Liver (tissue), 9 donors: Measurements from ENCODE around the gene ULK4. TPM values are rescaled to one million over a fixed set of nuclear protein-coding genes. Genes with fewer than 3 reads are reported as not detected.

Source experiments
- DNase-seq: peaks from one replicate; pipeline ENCODE4 v3.0.0-alpha.2; 2017; ENCODE audit warnings: low spot score
- H3K27ac ChIP-seq, 2 donors: one replicate each; pipeline ENCODE4 v1.7.0; 2013; ENCODE audit warnings: inconsistent platforms in 2 of 2, low read length in 2 of 2, control low read depth in 1 of 2, low read depth in 1 of 2, mild to moderate bottlenecking in 1 of 2
- H3K27me3 ChIP-seq, 4 donors: one replicate each; pipeline versions ENCODE4 v1.6.1 to v1.7.0; 2013; ENCODE audit warnings: low read length in 3 of 4, inconsistent platforms in 1 of 4, mild to moderate bottlenecking in 1 of 4, moderate library complexity in 1 of 4; ENCODE audit not compliant: control insufficient read depth in 4 of 4, insufficient read depth in 4 of 4
- H3K36me3 ChIP-seq, 4 donors: one replicate each; pipeline versions ENCODE4 v1.6.1 to v1.7.0; 2013; ENCODE audit warnings: low read length in 3 of 4, mild to moderate bottlenecking in 3 of 4, low read depth in 1 of 4, moderate library complexity in 1 of 4; ENCODE audit not compliant: control insufficient read depth in 4 of 4, insufficient read depth in 3 of 4
- H3K4me1 ChIP-seq, 4 donors: one replicate each; pipeline versions ENCODE4 v1.6.1 to v1.7.0; 2013; ENCODE audit warnings: low read length in 3 of 4, mild to moderate bottlenecking in 3 of 4, moderate library complexity in 1 of 4; ENCODE audit not compliant: control insufficient read depth in 4 of 4, insufficient read depth in 4 of 4
- H3K4me3 ChIP-seq, 3 donors: one replicate each; pipeline versions ENCODE4 v1.6.1 to v1.7.0; 2013; ENCODE audit warnings: low read length in 3 of 3, control low read depth in 1 of 3, low read depth in 1 of 3, mild to moderate bottlenecking in 1 of 3
- H3K9ac ChIP-seq, 2 donors: one replicate each; pipeline ENCODE4 v1.7.0; 2013; ENCODE audit warnings: low read length in 2 of 2, mild to moderate bottlenecking in 2 of 2, moderate library complexity in 2 of 2, control low read depth in 1 of 2, low read depth in 1 of 2
- H3K9me3 ChIP-seq, 4 donors: one replicate each; pipeline versions ENCODE4 v1.6.1 to v1.7.0; 2013; ENCODE audit warnings: low read length in 3 of 4; ENCODE audit not compliant: control insufficient read depth in 4 of 4
- ATF3 ChIP-seq: IDR thresholded peaks from 2 replicates; pipeline ENCODE4 v1.6.1; 2016; ENCODE audit warnings: antibody characterized with exemption
- CTCF ChIP-seq: fragments of 150-350 bp; IDR thresholded peaks from 2 replicates; pipeline ENCODE4 v1.5.1; 2017; ENCODE audit warnings: improper control_type of control experiment, low read depth, low read length; ENCODE audit not compliant: missing input control
- EGR1 ChIP-seq, 2 donors: IDR thresholded peaks; 2 replicates each; pipeline ENCODE4 v1.6.1; 2016 to 2018; ENCODE audit warnings: antibody characterized with exemption in 2 of 2, low read depth in 2 of 2
- FOXA1 ChIP-seq: IDR thresholded peaks from 2 replicates; pipeline ENCODE4 v1.6.1; 2016; ENCODE audit warnings: antibody characterized with exemption
- FOXA2 ChIP-seq: IDR thresholded peaks from 2 replicates; pipeline ENCODE4 v1.6.1; 2016; ENCODE audit warnings: antibody characterized with exemption
- GABPA ChIP-seq, 2 donors: IDR thresholded peaks in 1 of 2; conservative IDR thresholded peaks in 1 of 2; 2 replicates each; pipeline ENCODE4 v1.6.1; 2016; ENCODE audit warnings: antibody characterized with exemption in 2 of 2, mild to moderate bottlenecking in 1 of 2, moderate library complexity in 1 of 2
- HNF4A ChIP-seq, 2 donors: conservative IDR thresholded peaks; 2 replicates each; pipeline ENCODE4 v1.6.1; 2016; ENCODE audit warnings: antibody characterized with exemption in 2 of 2, mild to moderate bottlenecking in 2 of 2
- HNF4G ChIP-seq: IDR thresholded peaks from 2 replicates; pipeline ENCODE4 v1.6.1; 2016; ENCODE audit warnings: antibody characterized with exemption
- JUND ChIP-seq, 2 donors: IDR thresholded peaks; 2 replicates each; pipeline ENCODE4 v1.6.1; 2016; ENCODE audit warnings: antibody characterized with exemption in 2 of 2
- MAX ChIP-seq: IDR thresholded peaks from 2 replicates; pipeline ENCODE4 v1.6.1; 2016; ENCODE audit warnings: antibody characterized with exemption
- NR2F2 ChIP-seq: IDR thresholded peaks from 2 replicates; pipeline ENCODE4 v1.6.1; 2016; ENCODE audit warnings: antibody characterized with exemption
- RAD21 ChIP-seq, 2 donors: IDR thresholded peaks; 2 replicates each; pipeline ENCODE4 v1.6.1; 2016; ENCODE audit warnings: antibody characterized with exemption in 2 of 2, mild to moderate bottlenecking in 2 of 2
- RXRA ChIP-seq, 2 donors: IDR thresholded peaks; 2 replicates each; pipeline ENCODE4 v1.6.1; 2017 to 2018; ENCODE audit warnings: antibody characterized with exemption in 2 of 2, mild to moderate bottlenecking in 1 of 2
- SP1 ChIP-seq: IDR thresholded peaks from 2 replicates; pipeline ENCODE4 v1.6.1; 2018; ENCODE audit warnings: antibody characterized with exemption, mild to moderate bottlenecking
- TAF1 ChIP-seq: conservative IDR thresholded peaks from 2 replicates; pipeline ENCODE4 v1.6.1; 2016; ENCODE audit warnings: antibody characterized with exemption, mild to moderate bottlenecking
- YY1 ChIP-seq: IDR thresholded peaks from 2 replicates; pipeline ENCODE4 v1.6.1; 2016; ENCODE audit warnings: antibody characterized with exemption, mild to moderate bottlenecking
- WGBS: extraction: QIAGEN DNeasy Blood & Tissue Kit; methylation state at CpG from one replicate; pipeline ENCODE4 v1.1.7; 2013; 5-methylcytosine and 5-hydroxymethylcytosine counted together
- polyA plus RNA-seq, 2 donors: library from polyadenylated mRNA; stranded (reverse) in 1 of 2; unstranded in 1 of 2; fragments of 200-250 nt in 1 of 2; fragments of >200 nt in 1 of 2; fragmentation: Nextera tagmentation in 1 of 2; extraction: Ambion mirVana in 1 of 2; gene quantifications; one replicate each; pipeline versions ENCODE4 v1.2.1 to v1.2.3, GENCODE V29; 2013 to 2015
- total RNA-seq, 2 donors: library from RNA; depleted of rRNA; stranded (reverse); fragments of >200 nt; gene quantifications; one replicate each; pipeline ENCODE4 v1.2.3, GENCODE V29; 2014
- TF ChIP-seq, protein P1 (sequence below): IDR thresholded peaks from 2 replicates; pipeline ENCODE4 v1.6.1; 2016; ENCODE audit warnings: antibody characterized with exemption
- TF ChIP-seq, protein P2 (sequence below): IDR thresholded peaks from 2 replicates; pipeline ENCODE4 v1.6.1; 2016; ENCODE audit warnings: antibody characterized with exemption, mild to moderate bottlenecking
- donor health status: healthy.
- donor health status: healthy.
- donor health status: healthy.
- donor health status: healthy.
- donor health status: healthy.

ULK4 gene
- total and polyA plus RNA-seq, 4 donors = 1.1 to 11.5 (median 3.2) TPM

DNA sequence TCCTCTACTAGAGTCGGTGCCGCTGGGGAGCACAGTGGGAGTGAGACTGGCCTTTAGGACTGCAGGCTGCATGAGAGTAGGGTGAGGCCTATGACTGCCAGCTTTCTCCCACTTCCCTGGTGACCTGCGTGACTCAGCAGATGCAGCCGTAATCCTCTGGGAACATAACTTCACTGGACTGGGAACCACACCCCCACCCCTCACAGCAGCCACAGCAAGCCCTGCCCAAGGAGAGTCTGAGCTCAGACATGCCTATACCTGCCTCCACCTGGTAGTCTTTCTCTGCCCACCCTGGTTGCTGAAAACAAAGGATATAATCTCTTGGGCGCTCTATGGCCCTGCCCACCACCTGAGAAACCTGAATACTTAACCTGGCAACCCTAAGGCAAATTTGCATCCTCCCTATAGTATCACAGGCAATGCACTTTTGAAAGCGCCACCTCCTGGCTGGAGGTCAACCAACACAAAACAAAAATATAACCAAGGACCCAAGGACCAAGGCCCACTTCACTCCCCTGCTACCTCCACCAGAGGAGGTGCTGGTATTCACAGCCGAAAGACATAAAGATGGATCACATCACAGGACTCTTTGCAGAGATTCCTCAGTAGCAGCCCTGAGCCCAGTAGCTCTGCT is 453.7 kb downstream of the ULK4 start:
- H3K4me3 ChIP-seq = no peak overlapping the region
- DNase-seq = no peak
- H3K27me3 ChIP-seq = no peaks in the 10 kb centered on the region
- no peaks in the 10 kb centered on the region for H3K9me3 ChIP-seq
- no peak overlapping the region for H3K27ac ChIP-seq
- TF ChIP-seq FOXA2 (no peak), FOXA1 (no peak), EGR1 (IDR thresholded peaks at IDR 0.05; ENCODE audit: low read depth in 2 of 2) (no peak), JUND (IDR thresholded peaks at IDR 0.05) (no peak), HNF4G (no peak), CTCF (no peak), MAX (no peak), ATF3 (no peak), RAD21 (IDR thresholded peaks at IDR 0.05) (no peak), YY1 (no peak), RXRA (IDR thresholded peaks at IDR 0.05) (no peak), GABPA (IDR thresholded peaks at IDR 0.05 in 1 of 2, conservative IDR thresholded peaks at IDR 0.05 in 1 of 2) (no peak), NR2F2 (no peak), HNF4A (conservative IDR thresholded peaks at IDR 0.05) (no peak), TAF1 (no peak), SP1 (no peak)
- TF ChIP-seq, protein P1, sequence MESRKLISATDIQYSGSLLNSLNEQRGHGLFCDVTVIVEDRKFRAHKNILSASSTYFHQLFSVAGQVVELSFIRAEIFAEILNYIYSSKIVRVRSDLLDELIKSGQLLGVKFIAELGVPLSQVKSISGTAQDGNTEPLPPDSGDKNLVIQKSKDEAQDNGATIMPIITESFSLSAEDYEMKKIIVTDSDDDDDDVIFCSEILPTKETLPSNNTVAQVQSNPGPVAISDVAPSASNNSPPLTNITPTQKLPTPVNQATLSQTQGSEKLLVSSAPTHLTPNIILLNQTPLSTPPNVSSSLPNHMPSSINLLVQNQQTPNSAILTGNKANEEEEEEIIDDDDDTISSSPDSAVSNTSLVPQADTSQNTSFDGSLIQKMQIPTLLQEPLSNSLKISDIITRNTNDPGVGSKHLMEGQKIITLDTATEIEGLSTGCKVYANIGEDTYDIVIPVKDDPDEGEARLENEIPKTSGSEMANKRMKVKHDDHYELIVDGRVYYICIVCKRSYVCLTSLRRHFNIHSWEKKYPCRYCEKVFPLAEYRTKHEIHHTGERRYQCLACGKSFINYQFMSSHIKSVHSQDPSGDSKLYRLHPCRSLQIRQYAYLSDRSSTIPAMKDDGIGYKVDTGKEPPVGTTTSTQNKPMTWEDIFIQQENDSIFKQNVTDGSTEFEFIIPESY = no peak
- TF ChIP-seq, protein P2, sequence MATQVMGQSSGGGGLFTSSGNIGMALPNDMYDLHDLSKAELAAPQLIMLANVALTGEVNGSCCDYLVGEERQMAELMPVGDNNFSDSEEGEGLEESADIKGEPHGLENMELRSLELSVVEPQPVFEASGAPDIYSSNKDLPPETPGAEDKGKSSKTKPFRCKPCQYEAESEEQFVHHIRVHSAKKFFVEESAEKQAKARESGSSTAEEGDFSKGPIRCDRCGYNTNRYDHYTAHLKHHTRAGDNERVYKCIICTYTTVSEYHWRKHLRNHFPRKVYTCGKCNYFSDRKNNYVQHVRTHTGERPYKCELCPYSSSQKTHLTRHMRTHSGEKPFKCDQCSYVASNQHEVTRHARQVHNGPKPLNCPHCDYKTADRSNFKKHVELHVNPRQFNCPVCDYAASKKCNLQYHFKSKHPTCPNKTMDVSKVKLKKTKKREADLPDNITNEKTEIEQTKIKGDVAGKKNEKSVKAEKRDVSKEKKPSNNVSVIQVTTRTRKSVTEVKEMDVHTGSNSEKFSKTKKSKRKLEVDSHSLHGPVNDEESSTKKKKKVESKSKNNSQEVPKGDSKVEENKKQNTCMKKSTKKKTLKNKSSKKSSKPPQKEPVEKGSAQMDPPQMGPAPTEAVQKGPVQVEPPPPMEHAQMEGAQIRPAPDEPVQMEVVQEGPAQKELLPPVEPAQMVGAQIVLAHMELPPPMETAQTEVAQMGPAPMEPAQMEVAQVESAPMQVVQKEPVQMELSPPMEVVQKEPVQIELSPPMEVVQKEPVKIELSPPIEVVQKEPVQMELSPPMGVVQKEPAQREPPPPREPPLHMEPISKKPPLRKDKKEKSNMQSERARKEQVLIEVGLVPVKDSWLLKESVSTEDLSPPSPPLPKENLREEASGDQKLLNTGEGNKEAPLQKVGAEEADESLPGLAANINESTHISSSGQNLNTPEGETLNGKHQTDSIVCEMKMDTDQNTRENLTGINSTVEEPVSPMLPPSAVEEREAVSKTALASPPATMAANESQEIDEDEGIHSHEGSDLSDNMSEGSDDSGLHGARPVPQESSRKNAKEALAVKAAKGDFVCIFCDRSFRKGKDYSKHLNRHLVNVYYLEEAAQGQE = no peak
- no peaks in the 10 kb centered on the region for H3K4me1 ChIP-seq
- no peaks in the 10 kb centered on the region for H3K36me3 ChIP-seq
- WGBS = 98% methylated on average over 7 of the region's 7 CpGs
- no peak overlapping the region for H3K9ac ChIP-seq
